SK-N-SH (cell line): ENCODE data around the gene ACTR3. TPM values are rescaled to one million over a fixed set of nuclear protein-coding genes. Genes with fewer than 3 reads are reported as not detected.

Experiments
- CTCF ChIA-PET: fragments of 300-600, 350-600 bp; formaldehyde crosslinking; extraction: SDS; loops from one replicate; lab custom pipeline; 2021; lab: Yijun Ruan, JAX
- POLR2A ChIA-PET: fragments of 350-600 bp; sonication (Branson Sonifier 250); formaldehyde crosslinking; extraction: SDS; loops from one replicate; lab custom pipeline; 2020; ENCODE audit warnings: antibody characterized with exemption, inconsistent platforms; lab: Yijun Ruan, JAX
- DNase-seq: peaks from one replicate; pipeline ENCODE4 v3.0.0; 2012
- H2AFZ ChIP-seq: fragments of 200-600 bp; sonication (generic); 2 replicates; pipeline ENCODE4 v1.8.1; 2016; ENCODE audit warnings: antibody characterized with exemption, mild to moderate bottlenecking, low read depth
- H3F3A ChIP-seq: fragments of 200-600 bp; sonication (generic); replicated peaks from 2 replicates; pipeline ENCODE3; 2016; ENCODE audit warnings: antibody characterized with exemption, mild to moderate bottlenecking; ENCODE audit not compliant: insufficient read depth
- H3K27ac ChIP-seq, 2 experiments: fragments of 200-500 bp in 1 of 2; fragments of 200-600 bp in 1 of 2; sonication (Bioruptor generic) in 1 of 2; sonication (generic), shearing (Covaris generic) in 1 of 2; 2 replicates each; pipeline versions ENCODE4 v1.5.1 to v1.6.1; 2014 to 2016; ENCODE audit warnings: low read depth in 2 of 2, inconsistent platforms in 1 of 2, low read length in 1 of 2, mild to moderate bottlenecking in 1 of 2, mixed read lengths in 1 of 2
- H3K27me3 ChIP-seq: fragments of 200-600 bp; sonication (generic), shearing (Covaris generic); 2 replicates; pipeline ENCODE4 v1.6.1; 2016; ENCODE audit warnings: mixed run types; ENCODE audit not compliant: insufficient read depth
- H3K36me3 ChIP-seq, 2 experiments: fragments of 200-500 bp in 1 of 2; fragments of 200-600 bp in 1 of 2; sonication (Bioruptor generic) in 1 of 2; sonication (generic) in 1 of 2; replicated peaks in 1 of 2; 2 replicates each; pipeline versions ENCODE3 to v1.5.1; 2014 to 2016; ENCODE audit warnings: low read length in 1 of 2, mild to moderate bottlenecking in 1 of 2; ENCODE audit not compliant: insufficient read depth in 2 of 2, control insufficient read depth in 1 of 2
- H3K4me1 ChIP-seq, 2 experiments: fragments of 200-500 bp in 1 of 2; fragments of 200-600 bp in 1 of 2; sonication (Bioruptor generic) in 1 of 2; sonication (generic), shearing (Covaris generic) in 1 of 2; 2 replicates each; pipeline versions ENCODE4 v1.5.1 to v1.6.1; 2014 to 2016; ENCODE audit warnings: low read depth in 1 of 2, low read length in 1 of 2, mixed run types in 1 of 2; ENCODE audit not compliant: insufficient read depth in 2 of 2, control insufficient read depth in 1 of 2
- H3K4me2 ChIP-seq: fragments of 200-600 bp; sonication (generic), shearing (Covaris generic); 2 replicates; pipeline ENCODE4 v1.6.1; 2017; ENCODE audit warnings: mixed run types
- H3K4me3 ChIP-seq, 2 experiments: fragments of 200-500 bp in 1 of 2; fragments of 200-600 bp in 1 of 2; sonication (Bioruptor generic) in 1 of 2; sonication (generic), shearing (Covaris generic) in 1 of 2; 2 replicates each; pipeline versions ENCODE4 v1.5.1 to v1.8.1; 2014 to 2016; ENCODE audit warnings: low read depth in 2 of 2, inconsistent platforms in 1 of 2, low read length in 1 of 2, mild to moderate bottlenecking in 1 of 2, mixed read lengths in 1 of 2, moderate library complexity in 1 of 2
- H3K79me2 ChIP-seq: fragments of 200-600 bp; sonication (generic); 2 replicates; pipeline ENCODE4 v1.8.1; 2017; ENCODE audit warnings: mild to moderate bottlenecking; ENCODE audit not compliant: insufficient read depth
- H3K9ac ChIP-seq: fragments of 200-600 bp; sonication (generic); 2 replicates; pipeline ENCODE4 v1.6.1; 2017; ENCODE audit warnings: mixed run types
- H3K9me2 ChIP-seq: fragments of 200-600 bp; sonication (generic); 2 replicates; pipeline ENCODE4 v1.6.1; 2017; ENCODE audit warnings: mixed run types
- H3K9me3 ChIP-seq: fragments of 200-600 bp; sonication (generic); 2 replicates; pipeline ENCODE4 v1.6.1; 2017; ENCODE audit warnings: mixed run types, mild to moderate bottlenecking, moderate library complexity
- H4K20me1 ChIP-seq: fragments of 200-600 bp; sonication (generic); 2 replicates; pipeline ENCODE4 v1.6.1; 2017; ENCODE audit warnings: mild to moderate bottlenecking, mixed run types; ENCODE audit not compliant: insufficient read depth
- CHD2 ChIP-seq: fragments of 150-350 bp; IDR thresholded peaks from 2 replicates; pipeline ENCODE4 v1.6.1; 2018; ENCODE audit warnings: low read length; ENCODE audit not compliant: partially characterized antibody
- CTCF ChIP-seq: fragments of 200-600 bp; sonication (generic); IDR thresholded peaks from 2 replicates; pipeline ENCODE4 v1.6.1; 2017; ENCODE audit warnings: antibody characterized with exemption, mild to moderate bottlenecking, moderate library complexity
- EZH2phosphoT487 ChIP-seq: fragments of 200-600 bp; sonication (generic); IDR thresholded peaks from 2 replicates; pipeline ENCODE4 v1.6.1; 2017; ENCODE audit warnings: low read depth, mixed run types, mild to moderate bottlenecking, antibody characterized with exemption, moderate library complexity, borderline replicate concordance
- FOSL2 ChIP-seq: IDR thresholded peaks from 2 replicates; pipeline ENCODE4 v1.4.0; 2012; ENCODE audit warnings: low read depth, mild to moderate bottlenecking, moderate library complexity, borderline replicate concordance
- FOXM1 ChIP-seq: IDR thresholded peaks from 2 replicates; pipeline ENCODE4 v1.4.0; 2012; ENCODE audit warnings: low read depth, mild to moderate bottlenecking
- JUND ChIP-seq: IDR thresholded peaks from 2 replicates; pipeline ENCODE4 v1.4.0; 2012
- MAX ChIP-seq: IDR thresholded peaks from 2 replicates; pipeline ENCODE4 v1.4.0; 2012; ENCODE audit warnings: low read depth
- MEF2A ChIP-seq: IDR thresholded peaks from 2 replicates; pipeline ENCODE4 v1.4.0; 2012; ENCODE audit warnings: low read depth, borderline replicate concordance
- NFIC ChIP-seq: IDR thresholded peaks from 2 replicates; pipeline ENCODE4 v1.4.0; 2012; ENCODE audit warnings: borderline replicate concordance
- NRF1 ChIP-seq: IDR thresholded peaks from 2 replicates; pipeline ENCODE4 v1.6.1; 2012; ENCODE audit warnings: low read depth, mild to moderate bottlenecking, low read length
- RXRA ChIP-seq: IDR thresholded peaks from 2 replicates; pipeline ENCODE4 v1.4.0; 2012; ENCODE audit warnings: low read depth, mild to moderate bottlenecking, borderline replicate concordance
- TCF12 ChIP-seq: IDR thresholded peaks from 2 replicates; pipeline ENCODE4 v1.4.0; 2012
- TEAD4 ChIP-seq: IDR thresholded peaks from 2 replicates; pipeline ENCODE4 v1.4.0; 2012; ENCODE audit warnings: mild to moderate bottlenecking, borderline replicate concordance; ENCODE audit not compliant: insufficient read depth
- USF2 ChIP-seq: fragments of 150-350 bp; IDR thresholded peaks from 2 replicates; pipeline ENCODE4 v1.6.1; 2017; ENCODE audit warnings: antibody characterized with exemption, low read length, low read depth, borderline replicate concordance
- YY1 ChIP-seq: IDR thresholded peaks from 2 replicates; pipeline ENCODE4 v1.4.0; 2012; ENCODE audit warnings: low read depth, mild to moderate bottlenecking
- WGBS: methylation state at CpG from one replicate; pipeline ENCODE4 v1.1.6; 2017; ENCODE audit warnings: low lambda C conversion rate; 5-methylcytosine and 5-hydroxymethylcytosine counted together
- polyA plus RNA-seq, 3 experiments: library from polyadenylated mRNA; depleted of rRNA; stranded (reverse); fragments of >200 nt; gene quantifications; 2 replicates each; pipeline ENCODE4 v1.2.3, GENCODE V29; 2012
- TF ChIP-seq, protein P1 (sequence below): IDR thresholded peaks from 2 replicates; pipeline ENCODE4 v1.6.1; 2012; ENCODE audit warnings: mild to moderate bottlenecking, low read depth, low read length, moderate library complexity

Gene ACTR3
- polyA plus RNA-seq, 1 of the 3 experiments (the other 2 are of a cell fraction) = 90.8 TPM

- H3K4me2 ChIP-seq = no peak overlapping the region
- H3K27ac ChIP-seq = no peak overlapping the region
- TF ChIP-seq, protein P1, sequence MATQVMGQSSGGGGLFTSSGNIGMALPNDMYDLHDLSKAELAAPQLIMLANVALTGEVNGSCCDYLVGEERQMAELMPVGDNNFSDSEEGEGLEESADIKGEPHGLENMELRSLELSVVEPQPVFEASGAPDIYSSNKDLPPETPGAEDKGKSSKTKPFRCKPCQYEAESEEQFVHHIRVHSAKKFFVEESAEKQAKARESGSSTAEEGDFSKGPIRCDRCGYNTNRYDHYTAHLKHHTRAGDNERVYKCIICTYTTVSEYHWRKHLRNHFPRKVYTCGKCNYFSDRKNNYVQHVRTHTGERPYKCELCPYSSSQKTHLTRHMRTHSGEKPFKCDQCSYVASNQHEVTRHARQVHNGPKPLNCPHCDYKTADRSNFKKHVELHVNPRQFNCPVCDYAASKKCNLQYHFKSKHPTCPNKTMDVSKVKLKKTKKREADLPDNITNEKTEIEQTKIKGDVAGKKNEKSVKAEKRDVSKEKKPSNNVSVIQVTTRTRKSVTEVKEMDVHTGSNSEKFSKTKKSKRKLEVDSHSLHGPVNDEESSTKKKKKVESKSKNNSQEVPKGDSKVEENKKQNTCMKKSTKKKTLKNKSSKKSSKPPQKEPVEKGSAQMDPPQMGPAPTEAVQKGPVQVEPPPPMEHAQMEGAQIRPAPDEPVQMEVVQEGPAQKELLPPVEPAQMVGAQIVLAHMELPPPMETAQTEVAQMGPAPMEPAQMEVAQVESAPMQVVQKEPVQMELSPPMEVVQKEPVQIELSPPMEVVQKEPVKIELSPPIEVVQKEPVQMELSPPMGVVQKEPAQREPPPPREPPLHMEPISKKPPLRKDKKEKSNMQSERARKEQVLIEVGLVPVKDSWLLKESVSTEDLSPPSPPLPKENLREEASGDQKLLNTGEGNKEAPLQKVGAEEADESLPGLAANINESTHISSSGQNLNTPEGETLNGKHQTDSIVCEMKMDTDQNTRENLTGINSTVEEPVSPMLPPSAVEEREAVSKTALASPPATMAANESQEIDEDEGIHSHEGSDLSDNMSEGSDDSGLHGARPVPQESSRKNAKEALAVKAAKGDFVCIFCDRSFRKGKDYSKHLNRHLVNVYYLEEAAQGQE = no peak
- no peak for TF ChIP-seq CTCF
- no peak for TF ChIP-seq TEAD4
- no peaks in the 10 kb centered on the region for H4K20me1 ChIP-seq
- H3K79me2 ChIP-seq = no peaks in the 10 kb centered on the region
- H3F3A ChIP-seq = no peaks in the 10 kb centered on the region
- no peaks in the 10 kb centered on the region for H3K9me2 ChIP-seq
- no peak overlapping the region for H3K4me3 ChIP-seq
- 6% methylated on average over 4 of the region's 4 CpGs for WGBS
- H3K4me1 ChIP-seq = no peaks in the 10 kb centered on the region
- ChIA-PET CTCF (interaction anchor here (0.7 kb wide), 1 partner anchor 31 kb away, joined by 3 read pairs; no protein-coding TSS in a partner anchor), POLR2A (no interaction called here)
- H3K9me3 ChIP-seq = no peaks in the 10 kb centered on the region
- H3K36me3 ChIP-seq = no peaks in the 10 kb centered on the region
- no peak for DNase-seq
- H3K27me3 ChIP-seq = peaks cover 5% of the 10 kb centered on the region; the same call in 1 of the 2 replicates
- H2AFZ ChIP-seq = no peak overlapping the region
- no peak overlapping the region for H3K9ac ChIP-seq
Measured at GRCh38 chr2:114008720-114009119, 118.8 kb downstream of the ACTR3 start.

GRCh38 chr2:114009205-114009944 lies 119.5 kb downstream of the ACTR3 start:
- H4K20me1 ChIP-seq = no peaks in the 10 kb centered on the region
- POLR2A ChIA-PET = no interaction called here
- no peak overlapping the region for H3K27ac ChIP-seq
- no peak overlapping the region for H2AFZ ChIP-seq
- DNase-seq = no peak
- no peaks in the 10 kb centered on the region for H3K4me1 ChIP-seq
- no peak overlapping the region for H3K4me2 ChIP-seq
- CTCF ChIA-PET = interaction anchor here (0.7 kb wide), 1 partner anchor 32 kb away, joined by 3 read pairs; no protein-coding TSS in a partner anchor
- H3K79me2 ChIP-seq = no peaks in the 10 kb centered on the region
- H3K4me3 ChIP-seq = no peak overlapping the region
- 12% methylated on average over 7 of the region's 7 CpGs for WGBS
- no peaks in the 10 kb centered on the region for H3K36me3 ChIP-seq
- no peaks in the 10 kb centered on the region for H3K9me3 ChIP-seq
- H3K9ac ChIP-seq = no peak overlapping the region
- no peaks in the 10 kb centered on the region for H3F3A ChIP-seq
- peaks cover 5% of the 10 kb centered on the region; the same call in 1 of the 2 replicates for H3K27me3 ChIP-seq
- no peaks in the 10 kb centered on the region for H3K9me2 ChIP-seq
- no peak for TF ChIP-seq NRF1
- no peak for TF ChIP-seq TCF12
- TF ChIP-seq TEAD4 = no peak
- TF ChIP-seq, protein P1 = no peak
- no peak for TF ChIP-seq JUND
- no peak for TF ChIP-seq FOXM1
- no peak for TF ChIP-seq YY1
- TF ChIP-seq EZH2phosphoT487 = no peak
- TF ChIP-seq NFIC = no peak
- no peak for TF ChIP-seq USF2
- TF ChIP-seq CHD2 = no peak
- TF ChIP-seq RXRA = no peak
- no peak for TF ChIP-seq MAX
- no peak for TF ChIP-seq FOSL2
- TF ChIP-seq MEF2A = no peak
